OCI-M1 (cell line): ENCODE results near the gene MDN1.
"Not testable (repeated sequence)": the region's sequence is repeated elsewhere in the genome, so short reads cannot be mapped to it uniquely, and the experiment has no call there.

ENCODE experiments used
- DNase-seq: peaks from one replicate; lab custom pipeline; 2025; lab: John Stamatoyannopoulos, UW

The MDN1 gene

DNA sequence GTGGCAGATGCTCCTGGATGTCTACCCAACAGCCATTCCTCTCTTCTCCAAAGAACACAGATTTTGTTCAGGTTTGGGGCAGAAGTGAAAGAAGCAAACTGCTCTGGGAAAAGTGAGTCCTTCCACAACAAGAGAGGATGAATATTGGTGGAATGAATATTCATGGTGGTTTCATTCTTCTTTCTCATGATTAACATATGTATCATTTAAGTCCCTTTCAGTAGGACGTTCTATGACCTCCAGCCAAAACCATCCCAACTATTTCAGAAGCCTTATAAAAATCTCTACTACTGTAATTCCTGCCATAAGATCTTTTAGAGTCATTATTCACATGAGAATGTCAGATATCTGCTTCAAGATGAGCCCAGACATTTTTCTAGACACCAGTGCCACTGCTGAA, 44.4 kb downstream of the MDN1 start:
- DNase-seq = no peak

DNA sequence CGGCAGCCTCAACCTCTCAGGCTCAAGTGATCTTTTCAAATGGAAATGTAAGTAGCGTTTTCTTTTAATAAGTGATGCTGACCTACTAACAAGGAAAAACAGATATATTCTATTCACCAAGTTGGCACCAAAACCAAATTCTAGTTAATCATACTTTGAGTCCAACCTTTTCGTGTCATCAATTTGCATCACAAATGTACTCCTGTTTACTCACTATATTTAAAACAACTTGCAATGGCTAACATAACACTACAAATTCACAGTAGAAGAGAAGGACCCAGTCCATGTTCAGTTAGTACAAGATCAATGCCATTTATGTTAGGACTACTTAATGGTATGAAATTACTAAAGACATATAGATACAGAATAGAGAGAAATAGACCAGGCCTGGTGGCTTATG, 50.0 kb downstream of the MDN1 start:
- no peak for DNase-seq

DNA sequence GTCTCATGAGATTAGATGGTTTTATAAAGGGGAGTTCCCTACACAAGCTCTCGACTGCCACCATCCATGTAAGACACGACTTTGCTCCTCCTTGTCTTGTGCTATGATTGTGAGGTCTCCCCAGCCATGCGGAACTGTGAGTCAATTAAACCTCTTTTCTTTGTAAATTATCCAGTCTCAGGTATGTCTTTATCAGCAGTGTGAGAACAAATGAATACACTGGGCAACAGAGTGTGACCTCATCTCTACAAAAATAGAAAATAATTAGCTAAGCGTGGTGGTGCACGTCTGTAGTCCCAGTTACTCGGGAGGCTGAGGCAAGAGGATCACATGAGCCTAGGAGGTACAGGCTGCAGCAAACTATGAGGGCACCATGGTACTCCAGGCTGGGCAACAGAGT, 51.3 kb downstream of the MDN1 start:
- no peak for DNase-seq

DNA sequence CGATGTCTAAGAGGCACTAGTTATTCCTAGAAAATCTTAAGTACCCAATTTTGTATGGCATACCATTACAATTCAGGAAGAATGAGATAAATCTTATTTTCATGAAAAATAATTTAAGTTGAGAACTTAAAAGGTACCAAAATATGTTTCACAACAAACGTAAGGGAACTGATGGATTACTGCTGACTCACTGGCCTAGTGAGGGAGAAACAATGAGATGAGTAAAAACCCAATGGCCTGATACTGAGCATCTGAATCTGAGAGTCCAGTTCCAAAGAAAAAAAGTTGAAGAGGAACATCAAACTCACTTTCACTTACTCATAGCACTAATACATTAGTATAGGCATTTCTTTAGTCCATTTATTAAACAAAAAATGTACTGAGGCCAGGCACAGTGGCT, 56.0 kb downstream of the MDN1 start:
- peak; percentile 11 for DNase-seq

DNA sequence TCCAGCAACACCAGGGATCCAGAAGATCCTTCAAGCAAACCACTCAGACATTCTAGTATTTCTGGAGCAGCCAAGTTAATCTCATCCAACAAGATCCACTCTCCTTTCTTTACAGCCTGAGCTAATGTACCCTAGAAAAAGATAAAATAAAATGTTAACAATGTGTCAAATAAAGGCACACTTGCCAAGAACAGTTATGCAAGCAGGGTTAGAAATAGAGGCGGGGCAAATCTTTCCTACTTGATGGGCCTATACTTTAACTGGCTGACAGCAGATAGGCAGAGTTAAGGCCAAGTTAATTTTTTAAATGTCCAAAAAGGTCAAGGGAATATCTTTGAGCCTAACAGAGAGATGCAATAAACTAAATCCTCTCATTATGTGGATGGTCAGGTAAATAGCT, 60.8 kb downstream of the MDN1 start:
- DNase-seq = no peak

DNA sequence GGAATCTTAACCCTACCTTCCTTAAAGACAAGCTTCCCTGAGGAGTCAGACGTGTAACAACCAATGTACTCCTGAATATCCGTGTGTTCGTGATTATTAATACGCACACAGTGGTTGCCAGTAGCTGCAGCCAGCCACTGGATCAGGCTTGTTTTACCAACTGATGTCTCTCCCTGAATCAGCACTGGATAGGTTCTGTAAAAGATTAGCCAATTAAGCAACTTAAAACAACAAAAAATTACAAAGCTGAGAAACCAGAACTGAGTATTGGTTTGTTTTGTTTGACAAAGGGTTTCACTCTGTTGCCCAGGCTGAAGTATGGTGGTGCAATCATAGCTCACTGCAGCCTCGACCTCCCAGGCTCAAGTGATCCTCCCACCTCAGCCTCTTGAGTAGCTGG, 69.3 kb downstream of the MDN1 start:
- DNase-seq = no peak

DNA sequence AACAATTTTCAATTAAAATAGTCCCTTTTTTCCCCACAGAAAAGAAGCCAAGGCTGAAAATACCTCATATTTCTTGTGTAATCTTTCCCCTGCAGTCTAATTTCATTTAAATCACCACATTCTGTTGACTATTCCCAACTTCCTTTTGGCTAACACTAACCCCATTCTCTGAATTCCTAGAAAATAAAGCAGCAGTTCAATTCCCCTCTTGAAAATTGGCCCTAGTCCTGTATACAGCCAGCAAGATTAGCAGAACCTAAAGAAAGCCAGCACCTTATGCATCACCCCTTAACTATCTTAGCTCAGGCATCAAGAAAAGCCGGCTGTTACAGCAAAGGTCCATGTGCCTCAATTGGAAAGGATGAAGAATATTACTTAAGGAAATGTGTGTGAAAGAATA, 69.7 kb downstream of the MDN1 start:
- no peak for DNase-seq

DNA sequence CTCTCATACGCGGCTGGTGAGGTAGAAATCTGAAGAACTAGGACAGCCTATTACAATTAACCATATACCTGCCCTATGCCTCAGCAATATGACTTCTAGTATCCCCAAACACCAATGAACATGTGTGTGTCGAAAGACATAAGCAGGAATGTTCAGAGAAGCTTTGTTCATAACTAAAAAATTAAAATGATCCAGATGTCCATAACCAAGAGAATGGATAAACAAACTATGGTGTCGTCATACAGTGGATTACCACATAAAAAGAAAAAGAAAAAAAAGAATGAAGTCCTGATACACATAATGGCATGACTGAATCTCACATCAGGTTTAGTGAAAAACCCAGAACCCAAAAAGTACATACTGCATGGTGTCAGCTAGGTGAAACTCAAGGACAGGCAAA, 73.9 kb downstream of the MDN1 start:
- DNase-seq = no peak

DNA sequence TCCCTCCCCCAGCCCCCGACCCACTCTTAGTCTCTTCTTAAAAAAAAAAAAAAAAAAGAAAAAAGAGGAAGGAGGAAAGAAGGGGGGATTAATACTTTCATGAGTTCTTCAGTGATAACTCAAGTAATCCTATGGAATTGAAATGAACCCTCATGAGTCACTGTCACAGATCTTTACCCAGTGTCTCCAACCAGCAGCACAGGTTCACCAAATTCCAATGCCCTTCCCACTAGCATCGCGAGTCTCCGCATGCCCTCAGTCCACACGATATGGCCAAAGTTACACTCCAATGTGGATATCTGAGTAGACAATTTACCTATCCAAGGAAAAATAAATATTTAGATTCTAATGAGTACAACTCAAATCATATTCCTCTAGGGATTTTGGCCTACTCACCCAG, 74.5 kb downstream of the MDN1 start:
- DNase-seq = no peak

DNA sequence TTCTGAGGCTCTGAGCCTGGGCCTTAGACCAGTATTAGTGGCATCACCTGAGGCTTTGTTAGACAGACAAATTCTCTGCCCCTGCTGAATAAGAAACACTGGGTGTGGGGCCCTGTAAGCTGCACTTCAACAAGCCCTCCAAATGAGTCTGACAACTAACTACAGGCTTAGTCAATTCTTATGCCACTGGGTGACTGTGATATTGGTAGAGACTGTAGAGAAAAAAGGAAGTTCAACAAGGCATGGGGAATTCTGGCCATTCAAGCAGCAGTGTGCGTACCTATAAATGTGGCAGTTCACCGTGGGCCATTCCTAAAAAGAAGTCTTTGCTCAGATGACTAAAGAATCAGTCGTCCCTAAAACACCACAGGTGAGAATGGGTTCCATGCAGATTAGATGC, 82.7 kb downstream of the MDN1 start:
- no peak for DNase-seq

DNA sequence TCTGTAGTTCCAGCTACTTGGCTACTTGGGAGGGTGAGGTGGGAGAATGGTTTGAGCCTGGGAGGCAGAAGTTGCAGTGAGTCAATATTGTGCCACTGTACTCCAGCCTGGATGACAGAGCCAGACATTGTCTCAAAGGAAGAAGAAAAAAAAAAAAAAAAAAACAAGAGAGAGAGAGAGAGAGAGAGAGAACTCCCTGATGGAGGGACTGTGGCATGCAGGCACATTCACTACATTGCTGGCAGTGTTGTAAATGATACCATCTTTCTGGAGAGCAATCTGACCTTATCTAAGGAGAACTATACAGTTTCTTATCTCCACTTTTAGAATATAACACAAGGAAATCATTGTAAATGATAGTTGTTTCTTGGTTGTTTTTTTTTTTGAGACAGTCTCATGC, 85.1 kb downstream of the MDN1 start:
- DNase-seq = no peak

DNA sequence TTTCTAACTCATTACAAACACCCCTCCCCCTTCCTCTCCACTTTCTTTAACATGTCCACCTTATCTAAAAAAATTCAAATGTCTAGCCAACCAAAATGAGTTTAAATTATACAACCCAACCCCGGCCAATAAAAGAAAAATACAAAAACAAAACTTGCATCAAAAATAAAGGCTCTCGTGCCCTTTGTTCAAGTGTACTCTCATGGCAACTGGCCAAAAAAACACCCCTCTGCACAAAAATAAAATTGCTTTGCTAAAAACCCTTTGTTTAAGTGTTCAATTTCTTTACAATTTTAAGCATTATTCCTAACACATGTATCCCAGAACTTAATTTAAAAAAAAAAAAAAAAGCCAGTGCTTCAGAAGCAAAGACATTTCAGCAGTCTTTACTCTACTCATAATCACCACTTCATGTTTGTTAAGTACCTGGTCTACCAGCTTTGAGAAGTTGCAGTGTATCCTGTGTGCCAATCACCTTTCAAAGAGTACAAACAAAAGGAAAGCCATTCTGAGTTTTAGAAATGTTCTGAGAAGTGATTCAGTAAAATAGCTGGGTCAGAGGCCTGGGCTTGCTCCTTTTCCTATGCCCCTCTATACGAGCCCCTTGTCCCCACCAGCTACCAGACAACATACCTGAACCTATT, 87.5 kb downstream of the MDN1 start:
- DNase-seq = no peak

DNA sequence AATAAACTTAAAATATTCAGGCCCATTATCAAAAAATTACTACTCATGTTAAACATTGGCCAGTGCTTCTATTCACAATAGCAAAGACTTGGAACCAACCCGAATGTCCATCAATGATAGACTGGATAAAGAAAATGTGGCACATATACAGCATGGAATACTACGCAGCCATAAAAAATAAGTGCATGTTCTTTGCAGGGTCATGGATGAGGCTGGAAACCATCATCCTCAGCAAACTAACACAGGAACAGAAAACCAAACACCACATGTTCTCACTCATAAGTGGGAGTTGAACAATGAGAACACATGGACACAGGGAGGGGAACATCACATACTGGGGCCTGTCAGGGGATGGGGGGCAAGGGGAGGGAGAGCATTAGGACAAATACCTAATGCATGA, 88.3 kb downstream of the MDN1 start:
- DNase-seq = not testable (repeated sequence)

DNA sequence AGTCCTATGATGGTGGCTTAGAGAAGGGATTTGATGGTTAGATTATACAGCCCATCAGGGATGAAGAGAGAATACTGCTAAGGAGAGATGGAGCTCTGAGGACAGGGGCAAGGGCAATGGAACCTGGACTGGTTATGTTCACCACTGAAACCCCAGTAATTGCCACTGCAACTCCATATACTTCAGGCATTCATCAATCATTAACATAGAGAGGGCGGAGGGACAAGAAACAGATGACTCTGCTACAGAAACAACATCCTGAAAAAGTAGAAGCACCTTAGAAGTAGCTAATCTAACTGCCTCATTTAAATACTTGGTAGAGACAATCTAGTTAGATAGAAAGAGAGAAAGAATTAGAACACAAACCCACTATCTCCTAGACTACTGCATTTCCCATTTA, 89.8 kb downstream of the MDN1 start:
- DNase-seq = no peak

DNA sequence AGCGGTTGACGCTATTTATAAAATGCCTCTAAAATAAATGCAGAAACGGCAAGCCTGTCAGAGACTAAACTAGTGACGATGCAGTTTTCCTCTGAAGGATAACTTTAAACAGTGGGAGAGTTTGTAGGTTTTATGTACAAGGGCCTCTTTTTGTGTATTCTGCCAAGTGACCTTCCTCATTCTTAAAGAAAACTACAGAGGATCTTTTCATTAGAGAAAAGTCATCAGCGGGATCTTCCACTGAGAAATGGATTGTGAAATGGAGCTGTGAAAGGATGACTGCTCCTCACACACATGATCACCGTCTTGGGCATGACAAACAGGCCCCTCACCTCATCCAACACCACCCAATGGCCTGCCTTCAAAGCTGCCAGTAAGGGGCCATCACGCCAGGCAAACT, 92.1 kb downstream of the MDN1 start:
- no peak for DNase-seq

DNA sequence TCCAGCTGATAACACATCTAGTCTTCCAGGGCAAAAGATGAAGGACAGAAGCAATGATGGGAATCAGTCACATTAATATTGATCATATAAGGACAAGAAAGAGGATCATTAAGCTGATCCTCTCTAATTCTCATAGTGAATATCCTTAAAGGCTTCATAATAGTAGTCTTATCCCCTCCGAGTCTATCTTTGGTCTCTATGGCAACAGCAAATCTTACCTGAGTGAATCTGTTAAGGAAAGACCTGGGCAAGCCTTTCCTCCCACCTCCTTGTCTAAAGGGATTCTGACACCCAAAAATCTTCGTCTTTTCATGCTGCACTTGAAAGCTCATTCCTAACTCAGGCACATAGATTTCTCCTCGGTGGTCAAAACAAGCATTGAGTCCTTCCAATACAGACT, 94.6 kb downstream of the MDN1 start:
- DNase-seq = no peak

DNA sequence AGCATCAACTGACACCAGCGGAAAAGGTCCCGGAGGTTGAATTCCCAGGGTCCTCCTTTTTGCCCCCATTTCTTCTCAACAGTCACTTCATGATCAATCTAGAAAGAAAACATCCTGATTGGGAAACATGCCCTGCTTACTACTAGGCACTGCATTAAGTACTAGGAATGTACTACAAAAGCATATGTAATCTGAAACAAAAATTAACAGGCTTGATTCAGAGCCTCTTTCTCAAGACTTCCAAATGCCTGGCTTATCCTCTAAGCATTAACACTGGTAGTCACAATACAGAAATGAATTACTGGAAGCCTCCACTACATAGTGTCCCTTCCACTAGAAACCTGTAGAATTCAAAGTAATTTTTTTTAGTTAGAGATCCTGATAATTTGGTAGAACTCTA, 96.5 kb downstream of the MDN1 start:
- DNase-seq = no peak

DNA sequence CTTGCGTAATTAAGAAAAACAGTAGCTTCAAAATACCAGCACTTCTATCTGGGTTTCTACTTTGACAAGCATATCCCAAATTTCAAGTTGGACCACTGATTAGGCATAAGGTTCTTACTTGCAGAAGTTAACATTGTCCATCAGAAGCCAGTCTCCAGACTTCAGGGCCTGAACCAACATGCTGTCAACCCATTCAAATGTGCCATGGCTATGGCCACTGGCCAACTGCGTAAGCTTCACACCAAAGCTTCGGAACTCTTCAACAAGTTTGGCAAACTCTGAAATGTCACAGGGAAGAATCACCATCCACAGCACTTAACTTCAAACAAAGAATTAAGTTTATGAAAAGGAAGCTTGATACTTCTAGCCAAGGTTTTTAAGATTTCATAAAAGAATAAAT, 103.1 kb downstream of the MDN1 start:
- DNase-seq = no peak

DNA sequence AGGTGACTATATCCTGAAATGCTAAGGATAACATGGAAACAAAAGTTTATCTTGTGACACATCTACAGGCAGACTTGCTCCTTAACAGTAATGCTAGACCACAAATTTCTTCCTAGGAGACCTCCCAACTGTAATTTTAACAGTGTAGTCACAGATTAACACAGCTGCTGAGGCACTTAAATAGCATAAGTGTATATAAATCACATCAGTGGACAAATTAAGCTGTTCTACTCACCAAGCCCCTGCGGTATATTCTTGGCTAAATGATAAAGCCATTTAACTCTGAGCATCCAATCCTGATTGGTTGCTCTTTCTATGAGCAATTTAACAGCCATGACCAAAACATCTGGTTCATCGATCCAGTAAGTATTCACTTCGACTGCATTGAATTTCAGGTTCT, 107.8 kb downstream of the MDN1 start:
- DNase-seq = no peak

DNA sequence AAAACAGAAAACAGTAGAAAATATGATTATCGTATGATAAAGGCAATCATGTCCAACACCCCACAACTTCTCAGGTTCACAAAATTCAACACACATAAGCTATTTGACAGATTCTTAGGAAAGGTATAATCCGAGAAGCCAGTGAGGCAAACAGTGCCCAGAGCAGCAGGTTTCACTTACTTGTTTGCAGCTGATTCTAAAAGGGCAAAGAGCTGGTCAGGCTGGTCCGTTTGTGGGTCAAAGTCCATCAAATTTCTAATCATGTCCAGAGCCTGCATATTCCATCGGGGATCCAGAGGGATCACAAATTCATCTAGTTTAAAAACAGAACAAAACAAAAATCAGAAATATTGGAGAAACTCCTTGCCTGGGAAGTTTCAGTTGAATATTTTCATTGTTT, 111.3 kb downstream of the MDN1 start:
- no peak for DNase-seq

DNA sequence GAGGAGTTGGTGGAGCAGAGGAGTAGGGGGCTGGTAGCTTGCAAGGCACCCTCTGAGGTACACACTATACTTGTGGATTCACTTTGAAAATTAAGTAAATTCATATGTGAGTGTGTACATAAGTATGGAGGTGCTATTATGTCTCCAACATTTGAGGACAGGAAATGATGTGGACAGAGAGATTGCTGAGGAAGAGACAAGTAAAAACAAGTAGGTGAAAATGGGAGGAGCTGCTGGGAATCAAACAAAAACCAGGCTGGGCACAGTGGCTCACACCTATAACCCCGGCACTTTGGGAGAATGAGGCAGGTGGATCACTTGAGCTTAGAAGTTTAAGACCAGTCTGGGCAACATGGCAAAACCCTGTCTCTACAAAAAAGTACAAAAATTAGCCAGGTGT, 111.8 kb downstream of the MDN1 start:
- DNase-seq = no peak

DNA sequence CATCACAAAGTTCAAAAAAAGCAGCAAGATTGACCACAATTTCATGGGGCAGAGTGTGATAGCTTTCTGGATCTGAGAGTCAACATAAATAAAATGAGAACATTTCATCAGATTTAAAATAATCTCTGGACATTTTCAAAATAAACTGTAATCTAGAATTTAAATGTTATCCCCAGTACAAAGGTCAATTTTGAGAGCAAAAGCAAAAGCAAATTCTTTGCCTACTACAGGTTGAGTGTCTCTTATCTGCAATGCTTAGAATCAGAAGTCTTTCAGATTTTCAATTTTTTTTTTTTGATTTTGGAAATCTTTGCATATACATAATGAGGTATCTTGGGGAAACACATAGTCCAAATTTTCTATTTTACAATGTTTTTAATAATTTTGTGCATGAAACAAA, 113.5 kb downstream of the MDN1 start:
- DNase-seq = no peak

DNA sequence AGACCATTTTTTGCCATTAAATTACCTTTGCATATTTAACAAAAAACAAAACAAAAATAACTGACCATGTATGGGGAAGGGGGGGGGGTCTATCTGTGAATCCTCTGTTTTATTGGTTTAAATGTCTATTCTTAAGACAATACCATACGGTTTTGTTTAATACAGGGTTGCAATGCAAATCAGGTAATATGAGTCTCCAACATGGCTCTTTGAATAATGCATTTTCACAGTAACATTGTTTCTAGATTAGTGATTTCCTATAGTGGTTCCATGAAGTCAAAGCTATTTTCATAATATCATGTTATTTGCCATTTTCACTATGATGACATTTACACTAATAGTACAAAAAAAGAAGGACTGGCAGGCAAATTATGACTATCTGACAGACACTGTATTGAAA, 116.3 kb downstream of the MDN1 start:
- no peak for DNase-seq

DNA sequence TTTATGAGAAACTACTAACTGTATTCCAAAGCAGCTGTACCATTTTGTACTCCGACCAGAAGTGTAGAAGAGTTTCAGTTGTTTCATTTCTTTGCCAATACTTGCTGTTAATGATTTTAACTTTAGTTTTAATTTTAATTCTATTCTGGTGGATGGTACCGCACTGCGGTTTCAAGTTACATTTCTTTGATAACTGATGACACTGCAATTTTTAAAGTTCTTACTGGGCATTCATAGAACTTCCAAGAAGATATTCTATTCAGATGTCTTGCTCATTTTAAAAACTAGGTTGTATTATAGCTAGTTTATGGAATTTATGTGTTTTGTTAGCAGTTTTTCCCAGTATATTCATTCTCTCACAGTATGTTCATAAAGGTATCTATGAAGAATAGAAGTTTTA, 117.2 kb downstream of the MDN1 start:
- peak; percentile 11 for DNase-seq

DNA sequence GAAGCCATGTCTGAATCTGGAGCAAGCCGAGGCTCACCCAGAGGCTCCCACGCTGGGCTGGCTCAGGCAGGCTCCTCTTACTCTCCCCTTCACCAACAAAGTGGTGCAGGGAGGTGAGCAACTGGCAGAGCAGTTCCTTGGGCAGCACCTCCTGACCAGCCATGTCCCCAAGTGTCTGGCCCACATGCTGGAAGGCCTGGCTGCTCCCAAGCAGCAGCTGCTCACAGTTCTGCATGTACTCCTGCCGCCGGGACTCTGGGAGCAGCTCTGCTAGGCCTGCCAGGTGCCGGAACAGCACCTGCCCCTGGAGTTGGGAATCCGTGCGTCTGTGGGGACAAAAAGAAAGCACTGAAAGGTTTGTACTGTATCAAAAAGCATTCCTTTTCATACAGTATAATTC, 123.9 kb downstream of the MDN1 start:
- no peak for DNase-seq
